ENCODE measurements around the gene IMMP2L.

DNA sequence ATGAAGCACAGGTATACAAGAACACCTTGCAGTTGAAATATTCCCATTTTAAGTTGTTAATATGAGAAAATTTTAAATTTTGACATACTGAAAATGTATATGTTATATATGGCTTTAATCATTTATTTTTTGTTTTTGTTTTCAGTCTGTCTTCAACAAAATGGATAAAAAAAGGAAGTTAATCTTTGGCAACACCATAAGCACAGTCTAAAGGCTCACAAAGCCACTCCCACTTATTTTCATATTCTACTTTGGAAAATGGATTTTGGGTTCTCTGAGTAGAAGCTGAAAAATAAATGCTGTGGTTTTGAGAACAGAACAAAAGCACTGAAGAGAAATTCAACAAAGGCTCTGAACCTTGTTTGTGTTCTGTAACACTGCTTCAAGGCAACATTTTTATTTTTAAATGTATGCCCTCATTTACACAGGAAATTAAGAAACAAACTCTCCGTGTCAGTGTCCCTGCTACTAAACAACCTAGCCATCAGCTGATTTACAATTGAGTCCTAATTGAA lies 552.7 kb downstream of the IMMP2L start:
- TF ChIP-seq ZBTB33 (IDR thresholded peaks at IDR 0.05; ENCODE audit: borderline replicate concordance, low read depth) = no peak
- TF ChIP-seq RCOR1 (IDR thresholded peaks at IDR 0.05; ENCODE audit: low read length) = no peak
- no peak for TF ChIP-seq CTCF (IDR thresholded peaks at IDR 0.05)
- TF ChIP-seq, protein P1, sequence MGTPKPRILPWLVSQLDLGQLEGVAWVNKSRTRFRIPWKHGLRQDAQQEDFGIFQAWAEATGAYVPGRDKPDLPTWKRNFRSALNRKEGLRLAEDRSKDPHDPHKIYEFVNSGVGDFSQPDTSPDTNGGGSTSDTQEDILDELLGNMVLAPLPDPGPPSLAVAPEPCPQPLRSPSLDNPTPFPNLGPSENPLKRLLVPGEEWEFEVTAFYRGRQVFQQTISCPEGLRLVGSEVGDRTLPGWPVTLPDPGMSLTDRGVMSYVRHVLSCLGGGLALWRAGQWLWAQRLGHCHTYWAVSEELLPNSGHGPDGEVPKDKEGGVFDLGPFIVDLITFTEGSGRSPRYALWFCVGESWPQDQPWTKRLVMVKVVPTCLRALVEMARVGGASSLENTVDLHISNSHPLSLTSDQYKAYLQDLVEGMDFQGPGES (IDR thresholded peaks at IDR 0.05; ENCODE audit: low read depth, low read length) = no peak
- TF ChIP-seq GABPA (IDR thresholded peaks at IDR 0.05; ENCODE audit: low read depth) = no peak
- TF ChIP-seq EP300 (IDR thresholded peaks at IDR 0.05; ENCODE audit: borderline replicate concordance in 1 of 2, low read depth in 1 of 2, low read length in 1 of 2) = no peak
- no peak for TF ChIP-seq ELF1 (IDR thresholded peaks at IDR 0.05)
- TF ChIP-seq POLR2AphosphoS5 (IDR thresholded peaks at IDR 0.05; ENCODE audit: low read depth, low read length) = no peak

All from SK-N-SH (cell line).